ENCODE data around the gene HOXA1. TPM values are rescaled to one million over a fixed set of nuclear protein-coding genes. Genes with fewer than 3 reads are reported as not detected.
A peak's percentile ranks its signal among the peaks of the same experiment; 100 is the strongest.

The HOXA1 gene
- 1.9 TPM for total RNA-seq (ENCODE audit: insufficient read depth, low replicate concordance)

DNA sequence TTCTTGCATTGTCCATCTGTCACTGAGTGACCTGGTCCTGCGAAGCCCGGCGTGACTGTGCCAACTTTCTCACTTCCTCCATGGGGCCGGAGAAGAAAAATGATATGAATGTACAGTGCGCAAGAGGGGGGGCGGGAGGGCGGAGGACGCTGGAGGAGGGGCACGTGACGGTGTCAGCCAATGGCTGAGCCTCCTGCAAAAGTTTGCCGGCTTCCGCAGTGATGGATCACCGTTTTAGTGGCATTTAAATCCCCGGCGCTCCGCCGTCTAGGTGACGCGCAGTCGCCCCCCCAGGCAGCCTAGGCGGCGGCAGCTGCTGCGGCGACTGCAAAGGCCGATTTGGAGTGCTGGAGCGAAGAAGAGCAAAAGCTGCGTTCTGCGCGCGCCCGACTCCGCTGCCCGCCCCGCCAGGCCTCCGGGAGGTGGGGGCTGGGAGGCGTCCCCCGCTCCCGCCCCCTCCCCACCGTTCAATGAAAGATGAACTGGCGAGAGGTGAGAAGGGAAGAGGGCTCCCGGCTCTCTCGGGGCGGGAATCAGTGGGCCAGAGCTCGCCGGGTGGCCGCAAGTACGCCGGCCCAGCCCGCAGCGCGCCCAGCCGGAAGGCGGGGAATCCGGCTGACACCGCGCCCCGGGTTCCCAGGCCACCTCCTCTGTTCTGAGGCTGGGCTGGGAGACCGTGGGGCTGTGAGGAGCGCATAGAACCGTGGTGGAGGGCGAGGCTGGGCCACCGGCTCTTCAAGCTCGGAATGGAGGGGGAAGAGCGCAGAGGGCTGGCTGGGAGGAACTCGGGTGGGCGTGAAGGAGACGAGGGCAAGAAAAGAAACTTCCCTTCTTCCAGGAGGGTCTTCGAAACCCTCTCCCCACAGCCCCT, at the start of gene HOXA1:
TSS of gene HOXA1 (minus strand) at position 104 of the 871 bp plus-strand sequence. CDS start at position 16, 88 bp downstream.
- peak; percentile 89 for DNase-seq (ENCODE audit: low spot score)

DNA sequence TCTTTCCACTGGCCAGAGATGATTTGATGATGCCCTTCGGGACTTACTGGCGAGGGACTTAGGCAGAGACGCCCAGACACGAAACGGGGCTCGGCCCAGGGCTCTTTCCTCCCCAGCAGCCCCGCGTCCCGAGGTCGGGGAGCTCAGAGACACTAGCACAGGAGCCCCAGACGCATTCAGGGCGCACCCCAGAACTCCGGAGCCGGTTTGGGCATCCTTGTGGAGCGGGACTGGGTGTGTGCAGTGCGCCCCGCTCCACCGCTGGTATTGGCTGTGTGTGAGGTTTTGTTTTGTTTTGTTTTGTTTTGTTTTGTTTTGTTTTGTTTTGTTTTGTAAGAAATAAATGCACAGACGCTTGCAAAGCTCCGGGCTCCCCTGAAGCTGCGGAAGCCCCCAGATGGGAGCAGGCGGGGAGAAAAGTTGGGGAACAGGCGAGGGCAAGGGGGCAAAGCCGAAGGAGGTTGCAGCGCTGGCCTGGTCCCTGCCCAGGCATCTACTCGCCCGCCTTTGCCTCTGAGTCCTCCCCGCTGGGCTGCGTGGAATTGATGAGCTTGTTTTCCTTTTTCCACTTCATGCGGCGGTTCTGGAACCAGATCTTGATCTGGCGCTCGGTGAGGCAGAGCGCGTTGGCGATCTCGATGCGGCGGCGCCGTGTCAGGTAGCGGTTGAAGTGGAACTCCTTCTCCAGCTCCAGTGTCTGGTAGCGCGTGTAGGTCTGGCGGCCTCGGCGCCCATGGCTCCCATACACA, 49.5 kb upstream of the HOXA1 start:
- no peak for DNase-seq (ENCODE audit: low spot score)

DNA sequence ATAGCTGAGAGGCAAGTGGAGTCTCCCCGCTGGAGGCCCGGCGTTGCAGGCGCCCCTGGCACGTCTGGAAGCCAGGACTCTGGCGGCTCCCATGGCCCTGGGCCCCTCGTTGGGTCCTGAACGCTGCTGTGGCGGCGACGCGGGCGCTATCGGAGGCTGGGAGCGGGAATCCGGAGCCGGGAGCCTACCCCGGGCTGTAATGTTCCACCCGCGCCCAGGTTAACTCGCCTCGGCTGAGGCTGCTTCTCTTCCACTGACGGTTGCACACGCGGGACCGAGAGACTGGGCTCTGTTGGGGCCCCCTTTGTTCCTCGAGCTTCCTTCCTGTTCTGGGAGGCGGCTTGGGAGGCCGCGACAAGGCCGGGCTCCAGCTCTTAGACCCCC, 49.0 kb upstream of the HOXA1 start:
- no peak for DNase-seq (ENCODE audit: low spot score)

DNA sequence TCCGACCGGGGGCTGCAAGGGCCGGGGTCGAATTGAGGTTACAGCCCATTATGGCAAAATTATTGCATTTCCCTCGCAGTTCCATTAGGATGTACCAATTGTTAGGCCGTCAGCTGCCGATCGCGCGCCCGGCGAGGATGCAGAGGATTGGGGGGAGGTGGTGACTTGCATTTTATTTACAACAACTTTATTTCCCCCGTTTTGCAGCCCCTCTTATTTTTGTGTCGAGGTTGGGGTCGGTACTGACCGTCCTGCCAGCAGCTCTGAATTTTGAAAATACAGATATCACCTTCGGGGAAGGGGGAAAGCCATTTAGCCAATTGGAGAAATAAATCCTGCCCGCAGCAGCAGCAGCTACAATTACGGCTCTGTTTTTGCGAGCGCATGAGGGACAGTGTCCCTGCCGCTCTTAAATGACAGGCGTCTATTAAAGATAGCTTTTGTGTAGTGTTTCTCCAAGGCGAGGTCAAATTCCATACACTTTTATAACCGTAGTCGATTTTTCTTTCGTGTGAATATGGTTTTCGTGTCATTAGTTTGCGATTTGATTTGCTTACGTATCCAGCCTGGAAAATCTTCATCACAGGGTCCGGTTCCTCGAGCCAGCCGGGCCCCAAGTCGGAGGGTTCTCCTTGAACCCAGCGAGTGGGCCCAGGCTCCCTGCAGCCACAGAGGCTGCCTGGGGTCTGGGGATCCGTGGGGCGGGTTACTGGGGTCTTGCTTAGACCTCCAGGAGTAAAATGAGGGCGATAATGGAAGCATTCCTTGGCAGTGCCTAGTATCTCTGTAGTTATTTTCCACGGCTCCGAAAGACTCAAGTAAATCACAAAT, 48.4 kb upstream of the HOXA1 start:
- DNase-seq (ENCODE audit: low spot score) = no peak

DNA sequence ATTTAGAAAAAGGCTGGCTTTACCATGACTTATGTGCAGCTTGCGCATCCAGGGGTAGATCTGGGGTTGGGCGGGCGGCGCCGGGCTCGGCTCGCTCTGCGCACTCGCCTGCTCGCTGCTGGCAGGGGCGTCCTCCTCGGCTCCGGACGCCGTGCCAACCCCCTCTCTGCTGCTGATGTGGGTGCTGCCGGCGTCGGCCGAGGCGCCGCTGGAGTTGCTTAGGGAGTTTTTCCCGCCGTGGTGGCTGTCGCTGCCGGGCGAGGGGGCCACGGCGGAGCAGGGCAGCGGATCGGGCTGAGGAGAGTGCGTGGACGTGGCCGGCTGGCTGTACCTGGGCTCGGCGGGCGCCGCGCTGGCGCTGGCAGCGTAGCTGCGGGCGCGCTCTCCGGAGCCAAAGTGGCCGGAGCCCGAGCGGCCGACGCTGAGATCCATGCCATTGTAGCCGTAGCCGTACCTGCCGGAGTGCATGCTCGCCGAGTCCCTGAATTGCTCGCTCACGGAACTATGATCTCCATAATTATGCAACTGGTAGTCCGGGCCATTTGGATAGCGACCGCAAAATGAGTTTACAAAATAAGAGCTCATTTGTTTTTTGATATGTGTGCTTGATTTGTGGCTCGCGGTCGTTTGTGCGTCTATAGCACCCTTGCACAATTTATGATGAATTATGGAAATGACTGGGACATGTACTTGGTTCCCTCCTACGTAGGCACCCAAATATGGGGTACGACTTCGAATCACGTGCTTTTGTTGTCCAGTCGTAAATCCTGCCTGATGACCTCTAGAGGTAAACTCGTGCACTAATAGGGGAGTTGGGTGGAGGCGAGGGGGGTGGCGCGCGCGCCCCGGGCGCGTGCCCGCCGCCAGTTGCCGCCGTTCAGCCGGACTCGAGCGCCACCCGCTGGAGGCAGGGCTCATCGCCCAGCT, 47.5 kb upstream of the HOXA1 start, which contains the start of gene HOXA5:
TSS of gene HOXA5 (minus strand) at position 659 of the 927 bp plus-strand sequence. CDS start at position 585, 74 bp downstream.
- peak; percentile 37 for DNase-seq (ENCODE audit: low spot score)

DNA sequence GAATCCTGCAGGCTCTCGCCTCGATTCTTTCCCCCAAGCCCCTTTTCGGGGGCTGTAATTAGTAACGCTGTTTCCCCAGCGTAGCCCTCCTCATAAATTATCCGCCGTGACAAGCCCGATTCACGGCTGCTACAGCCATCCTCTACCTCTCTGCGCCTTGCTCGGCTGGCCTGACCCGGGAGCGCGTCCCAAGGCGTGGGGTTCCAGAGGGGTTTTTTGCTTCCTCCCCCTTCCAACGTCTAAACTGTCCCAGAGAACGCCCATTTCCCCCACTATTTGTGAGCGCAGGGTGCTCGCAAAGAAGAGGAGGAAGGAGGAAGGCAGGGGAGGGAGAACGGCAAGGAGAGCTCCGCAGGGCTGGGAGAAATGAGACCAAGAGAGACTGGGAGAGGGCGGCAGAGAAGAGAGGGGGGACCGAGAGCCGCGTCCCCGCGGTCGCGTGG, 46.8 kb upstream of the HOXA1 start:
- DNase-seq (ENCODE audit: low spot score) = no peak

DNA sequence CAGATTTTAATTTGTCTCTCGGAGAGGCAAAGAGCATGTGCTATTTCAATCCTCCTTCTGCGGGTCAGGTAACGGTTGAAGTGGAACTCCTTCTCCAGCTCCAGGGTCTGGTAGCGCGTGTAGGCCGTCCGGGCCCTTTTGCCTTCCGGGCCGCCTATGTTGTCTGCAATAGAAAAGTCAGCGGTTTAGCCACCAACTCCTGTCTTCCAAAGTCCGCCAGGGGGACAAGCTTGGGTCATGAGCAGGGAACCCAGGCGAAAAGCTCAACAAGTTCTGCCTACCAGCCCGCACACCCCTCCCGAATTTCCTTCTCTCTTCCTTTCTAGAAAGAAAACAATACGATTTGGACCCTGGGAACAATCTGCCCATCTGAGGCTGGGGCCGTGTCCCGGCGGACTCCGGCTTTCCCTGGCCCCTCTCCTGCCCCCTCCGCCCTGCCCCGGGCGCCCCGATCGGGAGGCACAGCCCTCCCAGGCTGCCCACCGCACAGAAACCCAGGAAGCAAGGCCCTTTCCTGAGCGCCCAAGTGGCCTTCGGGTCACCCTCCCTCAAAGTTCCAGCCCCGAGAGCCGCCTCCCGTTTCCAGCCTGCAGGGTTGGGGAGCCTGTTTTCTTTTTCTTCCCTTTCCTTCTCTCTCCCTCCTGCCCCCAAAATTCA, 46.3 kb upstream of the HOXA1 start:
- no peak for DNase-seq (ENCODE audit: low spot score)

DNA sequence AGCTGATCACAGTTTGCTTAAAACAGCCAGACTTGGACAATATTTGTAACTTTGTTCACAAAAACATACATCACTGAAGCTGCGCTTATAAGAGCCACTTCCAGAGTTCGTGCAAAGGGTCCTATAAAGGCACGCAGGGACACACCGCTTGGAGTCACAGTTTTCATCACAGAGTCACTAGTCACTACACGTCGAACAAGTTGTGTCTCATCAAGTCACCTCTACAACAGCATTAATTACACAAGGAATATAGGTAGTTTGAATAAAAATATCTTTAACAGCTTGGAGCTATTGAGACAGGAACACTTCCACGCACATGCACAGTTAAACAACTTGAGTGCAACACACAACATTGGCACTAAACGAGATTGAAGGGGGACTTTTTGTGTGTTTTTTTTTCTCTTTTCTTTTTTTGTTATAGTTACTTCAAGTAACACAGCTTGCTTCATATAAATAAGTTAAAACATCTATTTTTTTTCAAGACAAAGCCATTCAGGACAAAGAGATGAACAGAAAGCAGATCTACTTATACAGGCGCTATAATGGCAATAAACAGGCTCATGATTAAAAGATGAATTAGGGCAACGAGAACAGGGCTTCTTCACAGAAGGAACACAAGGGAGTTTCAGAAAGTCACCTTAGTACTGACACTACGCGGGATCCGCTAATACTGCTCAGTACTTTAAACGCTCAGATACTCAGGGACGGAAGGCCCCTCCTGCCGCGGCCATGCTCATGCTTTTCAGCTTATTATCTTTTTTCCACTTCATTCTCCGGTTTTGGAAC, 45.5 kb upstream of the HOXA1 start:
- no peak for DNase-seq (ENCODE audit: low spot score)

DNA sequence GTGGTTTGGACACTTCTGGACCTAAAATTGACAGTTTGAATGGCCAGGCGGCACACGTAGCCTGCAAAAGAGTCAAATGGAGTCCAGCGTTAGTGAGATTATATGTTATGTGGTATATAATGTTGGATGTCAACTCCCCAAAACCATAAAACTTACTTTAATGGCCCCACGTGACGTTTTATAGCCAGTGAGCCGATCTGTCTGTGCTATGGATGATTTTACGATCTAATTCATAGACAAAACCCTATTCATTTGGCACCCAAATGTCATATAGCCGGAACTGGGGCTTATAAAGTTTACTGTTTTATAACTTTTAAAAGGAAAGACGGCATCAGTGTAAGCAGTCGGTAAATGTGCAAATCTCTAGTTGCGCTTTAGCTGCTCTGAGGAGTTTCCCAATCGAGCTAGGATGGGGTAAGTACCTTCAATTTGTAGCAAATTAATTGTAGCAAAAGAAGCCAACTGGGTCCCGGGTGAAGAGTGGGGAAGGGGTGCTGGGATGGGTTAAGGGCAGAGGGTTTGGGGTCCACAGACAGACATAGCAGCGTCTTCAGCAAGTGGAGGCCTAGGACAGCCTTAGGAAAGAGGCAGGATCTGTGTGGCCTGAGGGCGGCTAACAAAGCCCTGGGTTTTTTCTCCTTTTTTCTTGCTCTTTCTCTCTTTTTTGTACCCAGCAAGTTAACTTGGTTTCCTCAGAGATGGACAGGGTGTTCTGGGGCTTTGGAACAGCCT, 44.5 kb upstream of the HOXA1 start:
- no peak for DNase-seq (ENCODE audit: low spot score)

DNA sequence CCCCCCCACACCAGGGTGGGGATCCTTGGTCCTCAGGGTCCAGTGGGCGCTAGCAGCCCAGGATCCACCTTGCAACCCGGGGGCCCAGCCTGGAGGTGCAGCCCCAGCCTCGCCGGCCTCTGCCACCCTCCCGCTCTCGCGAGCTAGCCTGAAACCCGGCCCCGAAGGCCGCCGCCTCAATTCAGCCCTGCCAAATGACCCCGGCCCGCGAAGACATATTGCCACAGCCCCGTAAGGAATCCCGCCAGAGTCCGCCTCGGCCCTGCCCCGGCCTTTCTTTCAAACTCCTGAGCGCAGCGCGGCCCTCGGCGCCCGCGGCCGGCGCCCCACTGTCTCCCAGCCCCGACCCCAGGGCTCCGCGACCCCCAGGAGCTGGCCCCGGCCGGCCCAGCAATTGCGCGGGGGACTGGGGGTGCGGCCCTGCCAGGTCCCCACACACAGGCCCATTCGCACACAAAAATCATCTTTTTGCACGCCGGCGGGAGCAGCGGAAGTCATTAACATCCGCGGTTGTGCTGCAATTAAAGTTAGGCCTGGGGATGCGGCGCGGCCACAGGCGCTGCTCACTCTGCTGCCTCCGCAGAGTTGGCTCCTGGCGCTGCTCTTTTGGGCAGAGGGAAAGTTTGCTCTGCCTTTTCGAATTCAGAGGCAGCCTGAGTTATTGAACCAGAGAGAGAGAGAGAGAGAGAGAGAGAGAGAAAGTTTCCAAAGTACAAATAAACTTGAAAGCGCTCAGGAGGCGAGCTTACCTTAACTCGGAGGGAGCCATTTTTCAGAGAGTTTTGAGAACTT, 43.7 kb upstream of the HOXA1 start:
- DNase-seq (ENCODE audit: low spot score) = no peak

DNA sequence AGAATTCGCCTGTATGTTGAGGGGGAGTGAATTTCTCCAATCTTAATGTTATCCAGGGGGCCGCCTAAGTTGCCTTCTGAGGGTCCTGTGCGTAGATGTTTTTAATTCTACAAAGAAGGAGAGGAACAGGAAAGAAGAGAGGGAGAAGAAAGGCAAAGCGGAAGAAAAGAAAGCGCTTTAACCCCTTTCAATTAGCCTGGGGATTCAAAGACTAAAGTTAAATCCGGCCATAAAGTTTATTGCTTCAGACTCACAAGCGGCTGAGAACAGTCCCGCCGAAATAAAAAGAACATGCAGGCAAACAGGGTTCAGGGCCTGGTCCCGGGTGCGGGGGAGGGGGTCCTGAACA, 43.2 kb upstream of the HOXA1 start:
- DNase-seq (ENCODE audit: low spot score) = no peak

DNA sequence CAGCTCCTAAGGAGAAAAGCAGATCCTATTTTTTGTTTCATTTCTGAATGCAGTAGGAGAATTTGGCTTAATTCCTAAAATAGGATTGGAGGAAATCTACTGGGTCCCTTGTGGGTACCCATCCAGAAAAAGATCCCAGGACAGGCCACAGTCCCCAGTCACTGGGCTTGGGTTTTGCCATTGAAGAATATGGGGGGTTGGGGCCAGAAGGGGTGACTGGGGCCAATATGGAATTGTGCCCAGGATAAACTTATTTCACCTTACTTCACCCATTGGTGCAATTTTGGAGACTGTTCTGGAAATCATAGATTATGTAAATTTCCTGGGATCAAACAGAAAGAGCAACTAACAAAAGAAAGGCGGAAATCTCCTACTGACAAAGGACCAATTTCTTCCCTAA, 42.7 kb upstream of the HOXA1 start:
- no peak for DNase-seq (ENCODE audit: low spot score)

DNA sequence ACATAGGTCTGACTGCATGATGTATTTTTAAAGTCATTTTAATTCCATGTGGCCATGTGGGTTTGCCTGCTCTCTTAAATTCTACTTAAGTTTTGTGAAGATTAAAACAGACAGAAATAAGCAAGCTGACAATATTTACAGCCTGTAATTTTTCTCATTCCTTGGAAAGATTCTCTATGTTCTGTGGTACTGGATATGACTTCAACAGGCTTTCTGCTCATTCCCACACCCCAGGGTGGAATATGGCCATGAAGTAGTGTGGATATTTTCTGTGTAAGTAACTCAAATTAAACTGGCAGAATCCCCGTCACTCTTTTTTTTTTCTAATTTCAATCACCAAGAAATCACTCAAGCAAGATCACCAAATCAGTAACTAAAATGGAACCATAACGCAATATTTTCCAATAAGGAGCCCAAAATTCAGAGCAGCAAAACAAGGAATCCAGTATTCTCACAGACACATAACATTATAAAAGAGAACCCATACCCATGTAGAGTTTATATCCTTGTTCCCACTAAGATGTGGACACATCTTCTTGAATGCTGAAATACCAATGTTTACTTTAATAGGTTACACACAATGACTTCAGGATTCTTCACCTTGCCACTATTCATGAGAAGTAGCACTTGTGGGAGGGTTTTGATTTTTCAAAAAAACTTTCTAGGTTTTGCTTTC, 42.0 kb upstream of the HOXA1 start:
- DNase-seq (ENCODE audit: low spot score) = no peak

DNA sequence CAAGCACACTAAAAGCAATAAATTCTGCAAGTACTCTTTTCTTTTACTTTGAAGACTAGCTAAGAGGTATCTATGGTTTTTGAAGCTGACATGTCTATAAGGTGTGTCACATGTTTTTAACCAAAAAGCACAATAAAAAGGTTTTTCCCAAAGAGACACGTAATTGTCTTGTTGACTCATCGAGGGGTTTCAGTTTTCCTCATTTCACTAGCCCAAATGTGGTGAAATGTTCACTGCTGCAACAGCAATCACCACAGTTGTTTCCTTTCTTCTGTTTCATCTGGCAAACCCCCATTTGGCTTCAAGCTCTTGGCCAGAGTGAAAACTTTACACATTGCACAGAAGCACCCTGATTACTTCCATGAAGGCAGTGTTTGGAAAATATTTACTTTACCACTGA, 38.6 kb upstream of the HOXA1 start:
- DNase-seq (ENCODE audit: low spot score) = no peak

DNA sequence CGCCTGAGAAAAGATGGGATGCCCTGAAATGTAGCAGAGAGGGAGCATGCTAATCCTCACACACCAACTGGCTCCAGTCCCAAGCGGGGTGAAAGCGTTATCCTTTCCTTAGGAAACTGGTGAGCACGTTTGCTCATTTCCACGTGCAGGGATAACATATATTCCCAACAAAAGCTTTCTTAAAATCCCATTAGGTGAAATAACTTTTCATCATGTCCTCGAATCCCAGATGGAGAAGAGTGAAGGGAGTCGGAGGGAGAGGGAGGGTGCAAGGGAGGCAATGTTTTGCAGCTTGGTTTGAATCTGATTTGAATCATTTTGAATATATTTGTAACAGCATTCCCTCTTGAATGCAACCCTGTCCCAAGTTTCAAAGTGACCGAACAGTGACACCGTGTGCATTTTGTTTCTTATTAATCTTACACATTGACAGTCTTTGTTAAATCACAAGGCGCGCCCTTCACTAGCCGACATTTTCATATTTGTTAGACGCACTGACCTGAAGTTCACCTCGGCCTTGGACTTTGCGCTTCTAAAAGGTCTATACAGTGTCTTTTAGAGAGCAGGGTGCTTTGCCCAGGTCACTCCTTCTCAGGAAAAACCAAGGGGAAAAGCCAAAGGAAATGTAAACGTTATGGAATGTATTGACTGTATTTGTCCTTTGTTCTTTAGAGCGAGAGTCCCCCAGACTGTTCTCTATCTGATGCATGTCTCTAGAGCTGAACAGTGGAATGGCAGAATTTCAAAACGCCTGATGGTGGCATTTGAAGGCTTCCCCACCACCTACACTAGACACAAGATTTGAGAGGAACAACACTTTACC, 37.8 kb upstream of the HOXA1 start:
- no peak for DNase-seq (ENCODE audit: low spot score)

DNA sequence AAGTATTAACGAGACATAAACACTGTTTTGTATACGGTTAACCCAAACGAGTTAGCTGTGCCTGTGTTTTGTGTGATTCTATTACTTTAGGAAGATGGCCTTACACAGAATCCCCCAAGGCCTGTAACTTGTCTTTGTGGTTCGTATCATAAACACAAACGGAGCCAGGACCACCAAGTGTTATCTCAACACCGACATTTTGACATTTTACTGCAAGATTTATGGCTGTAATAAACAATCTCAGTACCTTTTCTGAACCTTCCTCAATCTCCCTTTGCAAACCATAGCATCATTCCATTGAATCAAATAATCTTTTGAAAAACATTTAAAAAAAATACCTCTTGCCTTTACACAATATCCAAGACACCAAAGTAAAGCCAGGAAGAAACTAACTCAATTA, 37.2 kb upstream of the HOXA1 start:
- no peak for DNase-seq (ENCODE audit: low spot score)

Data from umbilical cord (tissue), 2 donors.